8988T (cell line): Measurements from ENCODE around the gene TRIM27.
"Not testable (repeated sequence)": the region's sequence is repeated elsewhere in the genome, so short reads cannot be mapped to it uniquely, and the experiment has no call there.

Experiments
- DNase-seq: peaks from one replicate; pipeline ENCODE4 v3.0.0; 2011

Gene TRIM27

GRCh38 chr6:28862077-28862476 lies 61.7 kb downstream of the TRIM27 start:
- no peak for DNase-seq

- no peak for DNase-seq
Observed at GRCh38 chr6:28861339-28861738, 62.4 kb downstream of the TRIM27 start.

GRCh38 chr6:28860581-28860980 lies 63.2 kb downstream of the TRIM27 start:
- no peak for DNase-seq

- DNase-seq: no peak
Observed at GRCh38 chr6:28858963-28859362, 64.8 kb downstream of the TRIM27 start.

GRCh38 chr6:28856620-28857005 lies 67.2 kb downstream of the TRIM27 start:
- no peak for DNase-seq

GRCh38 chr6:28854405-28854804 lies 69.4 kb downstream of the TRIM27 start:
- DNase-seq: not testable (repeated sequence)
